ENCODE data around the gene SMG6. TPM values are rescaled to one million over a fixed set of nuclear protein-coding genes. Genes with fewer than 3 reads are reported as not detected.
A peak's percentile ranks its signal among the peaks of the same experiment; 100 is the strongest.
"Not testable (repeated sequence)": the region's sequence is repeated elsewhere in the genome, so short reads cannot be mapped to it uniquely, and the experiment has no call there.

The SMG6 gene
- total RNA-seq, 4 donors from 2014 or later, result 13.3 to 74.9 (median 41.6) TPM

DNA sequence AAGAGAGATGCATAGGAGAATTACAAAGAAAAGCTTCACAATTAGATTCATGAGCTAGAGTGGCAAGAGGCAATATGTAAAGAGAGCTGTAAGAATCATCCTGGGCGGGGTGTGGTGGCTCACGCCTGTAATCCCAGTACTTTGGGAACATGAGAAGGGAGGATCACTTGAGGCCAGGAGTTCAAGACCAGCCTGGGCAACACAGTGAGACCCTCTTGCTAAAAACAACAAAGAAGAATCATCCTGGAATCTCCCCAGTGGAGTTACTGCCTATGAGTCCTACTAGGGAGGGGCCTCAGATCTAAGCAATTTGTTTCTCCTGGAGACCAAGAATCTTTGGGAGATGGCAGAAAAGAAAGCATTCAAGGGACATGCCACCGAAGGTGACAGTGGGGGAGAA, 129.6 kb downstream of the SMG6 start:
- Histone ChIP-seq H3K4me3 (no peak overlapping the region), H3K27ac (peak overlapping the region; percentile 86 to 95), H3K36me3 (no peaks in the 10 kb centered on the region), H3K4me1 (peaks cover 42 to 49% of the 10 kb centered on the region in 2 donors), H3K9me3 (no peaks in the 10 kb centered on the region), H3K27me3 (no peaks in the 10 kb centered on the region)
- TF ChIP-seq, protein P1, sequence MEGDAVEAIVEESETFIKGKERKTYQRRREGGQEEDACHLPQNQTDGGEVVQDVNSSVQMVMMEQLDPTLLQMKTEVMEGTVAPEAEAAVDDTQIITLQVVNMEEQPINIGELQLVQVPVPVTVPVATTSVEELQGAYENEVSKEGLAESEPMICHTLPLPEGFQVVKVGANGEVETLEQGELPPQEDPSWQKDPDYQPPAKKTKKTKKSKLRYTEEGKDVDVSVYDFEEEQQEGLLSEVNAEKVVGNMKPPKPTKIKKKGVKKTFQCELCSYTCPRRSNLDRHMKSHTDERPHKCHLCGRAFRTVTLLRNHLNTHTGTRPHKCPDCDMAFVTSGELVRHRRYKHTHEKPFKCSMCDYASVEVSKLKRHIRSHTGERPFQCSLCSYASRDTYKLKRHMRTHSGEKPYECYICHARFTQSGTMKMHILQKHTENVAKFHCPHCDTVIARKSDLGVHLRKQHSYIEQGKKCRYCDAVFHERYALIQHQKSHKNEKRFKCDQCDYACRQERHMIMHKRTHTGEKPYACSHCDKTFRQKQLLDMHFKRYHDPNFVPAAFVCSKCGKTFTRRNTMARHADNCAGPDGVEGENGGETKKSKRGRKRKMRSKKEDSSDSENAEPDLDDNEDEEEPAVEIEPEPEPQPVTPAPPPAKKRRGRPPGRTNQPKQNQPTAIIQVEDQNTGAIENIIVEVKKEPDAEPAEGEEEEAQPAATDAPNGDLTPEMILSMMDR (IDR thresholded peaks at IDR 0.05), result no peak
- no peak for TF ChIP-seq POLR2A (IDR thresholded peaks at IDR 0.05)
- intact Hi-C loops (cut with DNase I; ENCODE audit: low total_unique reads), result loop anchor here (10.0 kb wide), 1 partner anchor 119 kb away; the partner anchor contains the start of gene HIC1
- DNase-seq, result peak in 1 of 2 donors; percentile 23

DNA sequence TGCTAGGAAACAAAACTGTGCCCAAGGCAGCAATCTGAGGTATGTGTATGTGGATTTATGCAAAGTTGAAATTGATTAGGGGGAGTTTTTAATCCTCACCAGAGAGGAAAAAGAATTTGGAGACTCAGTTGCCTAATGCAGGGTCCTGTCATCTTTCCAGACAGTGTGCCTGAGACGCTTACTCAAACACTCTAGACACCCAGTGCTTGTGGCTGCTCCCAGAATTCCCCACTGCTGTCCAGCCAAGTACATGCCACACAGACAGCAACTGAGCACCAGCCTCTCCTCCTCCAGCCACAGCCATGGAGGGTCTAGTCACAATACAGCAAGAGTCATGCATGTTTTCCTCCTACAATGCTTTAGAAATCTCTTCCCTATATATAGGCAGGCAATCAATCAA, 130.6 kb downstream of the SMG6 start:
- Histone ChIP-seq H3K27ac (peak overlapping the region; percentile 86 to 95), H3K9me3 (no peaks in the 10 kb centered on the region), H3K36me3 (no peaks in the 10 kb centered on the region), H3K4me3 (no peak overlapping the region), H3K4me1 (peaks cover 34 to 39% of the 10 kb centered on the region in 2 donors), H3K27me3 (no peaks in the 10 kb centered on the region)
- TF ChIP-seq POLR2A (IDR thresholded peaks at IDR 0.05), result no peak
- TF ChIP-seq, protein P1 (IDR thresholded peaks at IDR 0.05), result no peak
- peak in 1 of 2 donors; percentile 39 for DNase-seq
- intact Hi-C loops (cut with DNase I; ENCODE audit: low total_unique reads), result loop anchor here (10.0 kb wide), 1 partner anchor 118 kb away; the partner anchor contains the start of gene HIC1

DNA sequence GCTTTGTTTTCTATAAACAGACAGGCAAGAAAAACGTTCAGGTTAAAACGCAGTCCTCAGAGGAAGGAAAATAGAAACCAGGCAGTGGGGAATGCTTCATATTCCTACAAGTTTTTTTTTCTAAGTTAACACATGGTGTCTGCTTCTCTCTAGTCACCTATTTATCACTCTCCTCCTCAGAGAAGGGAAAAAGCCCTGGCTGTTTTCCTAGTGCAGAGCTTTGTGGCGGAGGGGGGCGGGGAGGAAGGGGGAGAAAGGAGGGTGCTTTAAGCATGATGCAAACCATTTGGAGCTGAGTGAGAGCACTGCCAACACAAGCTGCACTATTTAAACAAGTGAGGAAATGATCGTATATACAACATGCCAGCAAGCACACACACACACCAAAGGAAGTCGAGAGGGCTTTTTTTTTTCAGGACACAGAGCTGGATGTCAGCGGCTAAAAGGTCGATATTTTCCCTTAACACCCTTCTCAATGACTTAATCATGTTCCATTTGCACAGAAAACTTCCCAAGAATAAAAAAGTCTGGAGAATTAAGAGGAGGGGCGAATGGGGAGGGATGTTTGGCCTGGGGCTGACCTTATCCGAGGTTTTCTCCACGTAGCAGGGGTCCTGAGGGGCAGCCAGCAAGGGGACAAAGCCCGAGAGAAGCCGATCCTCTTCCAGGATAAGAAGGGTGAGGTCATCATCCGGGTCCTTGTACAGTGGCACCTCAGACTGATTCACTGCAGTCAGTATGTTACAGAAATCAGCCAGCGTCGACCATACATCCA, 131.3 kb downstream of the SMG6 start:
- peak overlapping the region in 1 of 2 donors; percentile 15 for H3K4me3 ChIP-seq
- no peaks in the 10 kb centered on the region for H3K27me3 ChIP-seq
- H3K27ac ChIP-seq, result peak overlapping the region; percentile 86 to 95
- no peaks in the 10 kb centered on the region for H3K9me3 ChIP-seq
- intact Hi-C loops (cut with DNase I; ENCODE audit: low total_unique reads), result loop anchor here (10.0 kb wide), 1 partner anchor 117 kb away; the partner anchor contains the start of gene HIC1
- H3K4me1 ChIP-seq, result peaks cover 29 to 33% of the 10 kb centered on the region in 2 donors
- TF ChIP-seq POLR2A (IDR thresholded peaks at IDR 0.05), result peak in 1 of 2 donors; percentile 12
- TF ChIP-seq, protein P1 (IDR thresholded peaks at IDR 0.05), result no peak
- DNase-seq, result peak; percentile 88 to 94
- H3K36me3 ChIP-seq, result no peaks in the 10 kb centered on the region

DNA sequence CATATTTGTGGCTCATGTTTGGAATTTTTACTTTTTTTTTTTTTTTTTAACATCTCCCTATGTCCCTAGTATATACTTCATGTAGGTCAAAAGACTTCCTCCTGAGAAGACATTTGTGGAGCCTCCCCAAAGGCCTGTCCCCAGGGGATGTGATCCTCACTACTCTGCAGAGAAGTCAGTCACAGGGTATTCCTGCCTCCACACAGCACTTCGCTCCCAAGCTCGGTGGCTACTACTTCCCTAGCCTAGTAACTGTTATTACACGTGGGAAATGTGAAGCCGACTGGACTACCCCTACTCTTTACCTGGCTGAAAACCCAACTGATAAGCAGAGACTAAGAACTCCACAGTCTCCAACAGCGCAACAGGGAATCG, 131.9 kb downstream of the SMG6 start:
- H3K4me1 ChIP-seq, result peaks cover 27 to 29% of the 10 kb centered on the region in 2 donors
- peak overlapping the region in 1 of 2 donors; percentile 15 for H3K4me3 ChIP-seq
- no peaks in the 10 kb centered on the region for H3K36me3 ChIP-seq
- peak overlapping the region; percentile 86 to 95 for H3K27ac ChIP-seq
- intact Hi-C loops (cut with DNase I; ENCODE audit: low total_unique reads), result loop anchor here (10.0 kb wide), 1 partner anchor 117 kb away; the partner anchor contains the start of gene HIC1
- peak; percentile 44 to 59 for DNase-seq
- H3K27me3 ChIP-seq, result no peaks in the 10 kb centered on the region
- H3K9me3 ChIP-seq, result no peaks in the 10 kb centered on the region
- no peak for TF ChIP-seq POLR2A (IDR thresholded peaks at IDR 0.05)
- TF ChIP-seq, protein P1 (IDR thresholded peaks at IDR 0.05), result no peak

DNA sequence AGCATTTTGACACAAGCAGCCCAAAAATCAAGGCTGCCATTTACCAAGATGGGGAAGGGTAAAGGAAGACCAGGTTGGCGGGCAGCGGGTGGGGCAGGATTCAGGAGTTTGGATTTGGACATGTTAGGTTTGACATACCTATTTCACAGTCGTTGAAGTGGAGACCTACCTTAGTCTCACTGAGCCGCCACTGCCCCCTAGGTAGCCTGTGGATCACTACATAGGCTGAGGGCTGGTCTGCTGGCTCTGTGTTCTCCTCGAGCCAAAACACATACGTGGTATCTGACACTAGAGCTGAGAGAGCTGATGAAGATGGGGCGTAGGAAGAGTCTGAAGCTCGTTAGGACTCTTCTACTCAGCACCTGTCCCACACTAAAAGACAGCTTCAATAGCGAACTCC, 133.6 kb downstream of the SMG6 start:
- DNase-seq, result no peak
- Histone ChIP-seq H3K27ac (peak overlapping the region; percentile 86 to 95), H3K4me3 (no peak overlapping the region), H3K9me3 (no peaks in the 10 kb centered on the region), H3K4me1 (peaks cover 14 to 15% of the 10 kb centered on the region in 2 donors), H3K36me3 (no peaks in the 10 kb centered on the region), H3K27me3 (no peaks in the 10 kb centered on the region)
- TF ChIP-seq POLR2A (IDR thresholded peaks at IDR 0.05), result no peak
- TF ChIP-seq, protein P1 (IDR thresholded peaks at IDR 0.05), result no peak
- intact Hi-C loops (cut with DNase I; ENCODE audit: low total_unique reads), result loop anchor here (10.0 kb wide), 1 partner anchor 115 kb away; the partner anchor contains the start of gene HIC1

DNA sequence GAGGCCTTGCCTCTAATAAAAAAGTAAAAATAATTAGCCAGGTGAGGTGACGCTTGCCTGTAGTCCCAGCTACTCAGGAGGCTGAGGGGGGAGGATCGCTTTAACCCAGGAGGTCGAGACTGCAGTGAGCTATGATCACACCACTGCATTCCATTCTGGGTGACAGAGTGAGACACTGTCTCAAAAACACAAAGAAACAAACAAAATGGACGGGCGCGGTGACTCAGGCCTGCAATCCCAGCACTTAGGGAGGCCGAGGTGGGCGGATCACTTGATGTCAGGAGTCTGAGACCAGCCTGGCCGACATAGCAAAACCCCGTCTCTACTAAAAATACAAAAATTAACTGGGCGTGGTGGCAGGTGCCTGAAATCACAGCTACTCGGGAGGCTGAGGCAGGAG, 137.9 kb downstream of the SMG6 start:
- H3K4me3 ChIP-seq; intact Hi-C loops (cut with DNase I; ENCODE audit: low total_unique reads); H3K27me3 ChIP-seq; H3K36me3 ChIP-seq; H3K9me3 ChIP-seq; DNase-seq; H3K4me1 ChIP-seq; H3K27ac ChIP-seq: not testable (repeated sequence)

Measured in uterus (tissue), 4 donors.